Kidney epithelial cell (primary cell): ENCODE measurements around the gene CDKN2B. TPM values are rescaled to one million over a fixed set of nuclear protein-coding genes. Genes with fewer than 3 reads are reported as not detected.

Experiments used
- DNase-seq: peaks from one replicate; pipeline ENCODE4 v3.0.0-alpha.2; 2010; ENCODE audit warnings: low read depth
- H3K27me3 ChIP-seq: 2 replicates; pipeline ENCODE4 v1.6.0; 2011; ENCODE audit warnings: low read length; ENCODE audit not compliant: control insufficient read depth, insufficient read depth
- H3K36me3 ChIP-seq: 2 replicates; pipeline ENCODE4 v1.5.1; 2011; ENCODE audit warnings: low read length; ENCODE audit not compliant: control insufficient read depth, insufficient read depth
- H3K4me3 ChIP-seq: 2 replicates; pipeline ENCODE4 v1.5.1; 2011; ENCODE audit warnings: low read depth, mild to moderate bottlenecking, control low read depth, low read length
- total RNA-seq: library from RNA; depleted of rRNA; stranded (reverse); fragments of >200 nt; gene quantifications from 2 replicates; pipeline ENCODE4 v1.2.3, GENCODE V29; 2015
- TF ChIP-seq, protein P1 (sequence below): IDR thresholded peaks from 2 replicates; pipeline ENCODE4 v1.5.1; 2011; ENCODE audit warnings: mild to moderate bottlenecking, moderate library complexity, low read length, control low read depth, inconsistent platforms; ENCODE audit not compliant: insufficient read depth, poor library complexity, severe bottlenecking

Gene CDKN2B
- total RNA-seq, 1 donor from 2014 or later, result 16.7 TPM

- Histone ChIP-seq H3K36me3 (no peaks in the 10 kb centered on the region), H3K27me3 (no peaks in the 10 kb centered on the region), H3K4me3 (no peak overlapping the region)
- DNase-seq, result no peak
- TF ChIP-seq, protein P1, sequence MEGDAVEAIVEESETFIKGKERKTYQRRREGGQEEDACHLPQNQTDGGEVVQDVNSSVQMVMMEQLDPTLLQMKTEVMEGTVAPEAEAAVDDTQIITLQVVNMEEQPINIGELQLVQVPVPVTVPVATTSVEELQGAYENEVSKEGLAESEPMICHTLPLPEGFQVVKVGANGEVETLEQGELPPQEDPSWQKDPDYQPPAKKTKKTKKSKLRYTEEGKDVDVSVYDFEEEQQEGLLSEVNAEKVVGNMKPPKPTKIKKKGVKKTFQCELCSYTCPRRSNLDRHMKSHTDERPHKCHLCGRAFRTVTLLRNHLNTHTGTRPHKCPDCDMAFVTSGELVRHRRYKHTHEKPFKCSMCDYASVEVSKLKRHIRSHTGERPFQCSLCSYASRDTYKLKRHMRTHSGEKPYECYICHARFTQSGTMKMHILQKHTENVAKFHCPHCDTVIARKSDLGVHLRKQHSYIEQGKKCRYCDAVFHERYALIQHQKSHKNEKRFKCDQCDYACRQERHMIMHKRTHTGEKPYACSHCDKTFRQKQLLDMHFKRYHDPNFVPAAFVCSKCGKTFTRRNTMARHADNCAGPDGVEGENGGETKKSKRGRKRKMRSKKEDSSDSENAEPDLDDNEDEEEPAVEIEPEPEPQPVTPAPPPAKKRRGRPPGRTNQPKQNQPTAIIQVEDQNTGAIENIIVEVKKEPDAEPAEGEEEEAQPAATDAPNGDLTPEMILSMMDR, result no peak
Observed at GRCh38 chr9:22031655-22032411, 22.7 kb upstream of the CDKN2B start.

DNA sequence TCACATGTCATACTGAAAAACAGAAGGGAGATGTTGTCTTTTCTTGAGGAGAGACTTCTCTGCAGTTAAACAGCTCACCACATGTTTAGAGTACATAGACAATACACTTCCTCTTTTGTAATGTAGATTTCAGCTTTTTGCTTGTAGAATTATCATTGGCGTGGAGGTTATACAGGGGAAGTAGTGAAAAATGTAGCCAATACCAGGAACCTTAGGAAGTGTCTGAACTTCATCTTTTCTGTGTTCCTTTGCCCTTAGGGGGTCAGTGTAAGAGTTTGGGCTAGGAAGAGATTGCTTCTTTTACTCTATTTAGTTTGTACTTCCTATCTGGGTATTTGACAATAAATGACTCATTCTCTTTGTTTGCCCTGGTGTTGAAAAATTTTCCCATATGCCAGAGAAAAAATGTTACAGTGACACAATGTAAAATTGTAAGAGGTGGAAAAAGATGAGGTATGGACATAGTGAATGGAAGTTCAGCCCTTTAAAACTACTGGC, 21.0 kb upstream of the CDKN2B start:
- TF ChIP-seq, protein P1, result no peak
- H3K36me3 ChIP-seq, result no peaks in the 10 kb centered on the region
- no peak overlapping the region for H3K4me3 ChIP-seq
- no peak for DNase-seq
- no peaks in the 10 kb centered on the region for H3K27me3 ChIP-seq

GRCh38 chr9:22029231-22029630, 20.1 kb upstream of the CDKN2B start:
- Histone ChIP-seq H3K36me3 (no peaks in the 10 kb centered on the region), H3K27me3 (no peaks in the 10 kb centered on the region), H3K4me3 (no peak overlapping the region)
- DNase-seq, result no peak
- TF ChIP-seq, protein P1, result no peak

- Histone ChIP-seq H3K27me3 (no peaks in the 10 kb centered on the region), H3K36me3 (no peaks in the 10 kb centered on the region), H3K4me3 (no peak overlapping the region)
- TF ChIP-seq, protein P1, result no peak
- DNase-seq, result no peak
Observed at GRCh38 chr9:22028394-22028793, 19.3 kb upstream of the CDKN2B start.

DNA sequence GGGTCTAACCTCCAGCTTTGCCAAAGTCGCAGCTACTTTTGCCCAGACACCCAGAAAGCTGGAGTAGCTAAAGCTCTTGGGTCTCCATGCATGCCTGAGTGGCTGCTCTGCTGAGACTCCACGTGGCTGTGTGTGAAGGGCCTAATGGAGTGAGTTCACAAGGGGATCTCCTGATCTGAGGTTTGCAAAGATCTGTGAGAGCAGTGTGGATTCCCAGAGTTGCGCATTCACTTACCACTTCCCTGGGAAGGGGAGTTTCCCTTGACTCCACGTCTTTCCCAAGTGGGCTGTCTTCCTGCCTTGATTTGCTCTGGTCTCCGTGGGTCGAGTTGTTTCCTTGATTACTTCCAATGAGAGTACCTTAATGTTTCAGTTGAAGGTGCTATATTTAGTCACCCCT, 17.6 kb upstream of the CDKN2B start:
- TF ChIP-seq, protein P1, result no peak
- H3K27me3 ChIP-seq, result no peaks in the 10 kb centered on the region
- no peak overlapping the region for H3K4me3 ChIP-seq
- no peak for DNase-seq
- no peaks in the 10 kb centered on the region for H3K36me3 ChIP-seq

DNA sequence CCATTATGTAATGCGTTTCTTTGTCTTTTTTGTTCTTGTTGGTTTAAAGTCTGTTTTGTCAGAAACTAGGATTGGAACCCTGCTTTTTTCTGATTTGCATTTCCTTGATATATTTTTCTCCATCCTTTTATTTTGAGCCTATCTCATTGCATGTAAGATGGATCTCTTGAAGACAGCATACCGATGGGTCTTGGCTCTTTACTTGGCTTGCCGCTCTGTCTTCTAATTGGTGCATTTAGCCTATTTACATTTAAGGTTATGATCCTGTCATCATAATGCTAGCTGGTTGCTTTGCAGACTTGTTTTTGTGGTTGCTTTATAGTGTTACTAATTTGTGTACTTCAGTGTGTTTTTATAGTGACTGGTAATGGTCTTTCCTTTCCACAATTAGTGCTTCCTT, 13.3 kb upstream of the CDKN2B start:
- no peak overlapping the region for H3K4me3 ChIP-seq
- TF ChIP-seq, protein P1, result no peak
- no peaks in the 10 kb centered on the region for H3K27me3 ChIP-seq
- H3K36me3 ChIP-seq, result no peaks in the 10 kb centered on the region
- no peak for DNase-seq
